ENCODE results near the gene PROZ. TPM values are rescaled to one million over a fixed set of nuclear protein-coding genes. Genes with fewer than 3 reads are reported as not detected.

Gene PROZ
- polyA plus RNA-seq, 2 of the 4 experiments (the other 2 are of a cell fraction), result not detected

DNA sequence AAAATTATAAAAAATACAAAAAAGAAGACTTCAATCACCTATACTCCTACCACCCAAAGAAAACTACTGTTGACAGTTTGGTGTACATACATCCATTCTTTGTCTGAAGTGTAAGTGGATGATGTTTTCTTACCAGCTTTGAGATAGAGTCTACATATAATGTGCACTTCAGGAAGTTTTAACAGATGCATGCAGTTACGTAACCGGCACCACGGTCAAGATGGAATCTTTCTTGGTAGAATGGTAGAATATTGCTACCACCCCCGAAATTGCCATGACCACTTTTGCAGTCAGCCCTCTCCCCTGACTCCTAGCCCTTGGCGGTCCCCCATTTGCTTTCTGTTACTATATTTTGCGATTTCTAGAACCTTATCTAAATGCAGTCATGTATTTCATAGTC lies 52.4 kb downstream of the PROZ start:
- FAIRE-seq, result no peak
- peak overlapping the region; percentile 99; the same call in 2 of the 3 replicates for H3K4me3 ChIP-seq
- H3K4me1 ChIP-seq, result peaks cover 35% of the 10 kb centered on the region
- no peak overlapping the region; a peak in 1 of 6 replicates for H3K27ac ChIP-seq
- no peaks in the 10 kb centered on the region for H3K9me3 ChIP-seq
- ChIA-PET CTCF (no interaction called here), POLR2A (no interaction called here)
- no peak for TF ChIP-seq TP53 (CRISPR knock-in tag; IDR thresholded peaks at IDR 0.05)
- no peak for TF ChIP-seq SMC3 (IDR thresholded peaks at IDR 0.05)
- TF ChIP-seq ZC3H11A (IDR thresholded peaks at IDR 0.05), result no peak
- TF ChIP-seq HEYL (CRISPR knock-in tag; IDR thresholded peaks at IDR 0.05), result no peak
- no peak for TF ChIP-seq CHD4 (IDR thresholded peaks at IDR 0.05; ENCODE audit: borderline replicate concordance)
- no peak for TF ChIP-seq CBX8 (IDR thresholded peaks at IDR 0.05)
- TF ChIP-seq, protein P1, sequence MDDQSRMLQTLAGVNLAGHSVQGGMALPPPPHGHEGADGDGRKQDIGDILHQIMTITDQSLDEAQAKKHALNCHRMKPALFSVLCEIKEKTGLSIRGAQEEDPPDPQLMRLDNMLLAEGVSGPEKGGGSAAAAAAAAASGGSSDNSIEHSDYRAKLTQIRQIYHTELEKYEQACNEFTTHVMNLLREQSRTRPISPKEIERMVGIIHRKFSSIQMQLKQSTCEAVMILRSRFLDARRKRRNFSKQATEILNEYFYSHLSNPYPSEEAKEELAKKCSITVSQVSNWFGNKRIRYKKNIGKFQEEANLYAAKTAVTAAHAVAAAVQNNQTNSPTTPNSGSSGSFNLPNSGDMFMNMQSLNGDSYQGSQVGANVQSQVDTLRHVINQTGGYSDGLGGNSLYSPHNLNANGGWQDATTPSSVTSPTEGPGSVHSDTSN (IDR thresholded peaks at IDR 0.05), result no peak
- WGBS (ENCODE audit: missing lambda C conversion rate), result 83% methylated on average over 6 of the region's 6 CpGs
- no peak for ATAC-seq
- no peak for DNase-seq (ENCODE audit: low read depth in 1 of 2, low spot score in 1 of 2)
- H3K4me2 ChIP-seq, result peak overlapping the region; percentile 97

DNA sequence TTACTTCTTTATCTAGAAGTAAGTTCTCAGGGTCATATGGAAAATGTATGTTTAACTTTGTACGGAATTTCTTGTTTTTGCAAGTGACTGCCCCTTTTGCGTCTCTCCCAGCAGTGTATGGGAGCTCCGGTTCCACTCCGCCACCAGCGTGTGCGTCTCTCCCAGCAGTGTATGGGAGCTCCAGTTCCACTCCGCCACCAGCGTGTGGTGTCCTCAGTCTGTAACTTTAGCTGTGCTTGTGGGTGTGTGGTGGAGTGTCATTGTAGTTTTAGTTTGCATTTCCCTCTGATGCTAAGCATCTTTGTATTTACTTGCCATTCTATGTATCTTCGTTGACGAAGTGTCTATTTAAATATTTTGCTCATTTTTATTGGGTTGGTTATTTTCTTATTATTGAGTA lies 53.3 kb downstream of the PROZ start:
- DNase-seq (ENCODE audit: low read depth in 1 of 2, low spot score in 1 of 2), result peak in 1 of 2 experiments; percentile 57
- Histone ChIP-seq H3K4me1 (peaks cover 35% of the 10 kb centered on the region), H3K4me2 (no peak overlapping the region; the same call in 2 of the 3 replicates), H3K9me3 (no peaks in the 10 kb centered on the region), H3K4me3 (no peak overlapping the region), H3K27ac (no peak overlapping the region)
- WGBS (ENCODE audit: missing lambda C conversion rate), result 87% methylated on average over 10 of the region's 10 CpGs
- POLR2A ChIA-PET, result no interaction called here
- ATAC-seq, result no peak
- CTCF ChIA-PET, result no interaction called here
- FAIRE-seq, result no peak
- TF ChIP-seq, protein P2, sequence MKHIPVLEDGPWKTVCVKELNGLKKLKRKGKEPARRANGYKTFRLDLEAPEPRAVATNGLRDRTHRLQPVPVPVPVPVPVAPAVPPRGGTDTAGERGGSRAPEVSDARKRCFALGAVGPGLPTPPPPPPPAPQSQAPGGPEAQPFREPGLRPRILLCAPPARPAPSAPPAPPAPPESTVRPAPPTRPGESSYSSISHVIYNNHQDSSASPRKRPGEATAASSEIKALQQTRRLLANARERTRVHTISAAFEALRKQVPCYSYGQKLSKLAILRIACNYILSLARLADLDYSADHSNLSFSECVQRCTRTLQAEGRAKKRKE (CRISPR knock-in tag; IDR thresholded peaks at IDR 0.05; ENCODE audit: low read depth), result no peak
- TF ChIP-seq FOSL2 (IDR thresholded peaks at IDR 0.05), result no peak
- TF ChIP-seq FOSL2 (CRISPR knock-in tag; IDR thresholded peaks at IDR 0.05), result no peak
- TF ChIP-seq MAFK (IDR thresholded peaks at IDR 0.05; ENCODE audit: partially characterized antibody), result no peak
- TF ChIP-seq RAD21 (conservative IDR thresholded peaks at IDR 0.05 in 1 of 2, IDR thresholded peaks at IDR 0.05 in 1 of 2), result peak in 1 of 2 experiments; percentile 13; a peak in 1 of 5 replicates
- TF ChIP-seq BHLHE40 (IDR thresholded peaks at IDR 0.05; ENCODE audit: low read depth, low read length), result no peak
- no peak for TF ChIP-seq RCOR1 (IDR thresholded peaks at IDR 0.05; ENCODE audit: low read depth, low read length)
- no peak for TF ChIP-seq JUN (IDR thresholded peaks at IDR 0.05)

DNA sequence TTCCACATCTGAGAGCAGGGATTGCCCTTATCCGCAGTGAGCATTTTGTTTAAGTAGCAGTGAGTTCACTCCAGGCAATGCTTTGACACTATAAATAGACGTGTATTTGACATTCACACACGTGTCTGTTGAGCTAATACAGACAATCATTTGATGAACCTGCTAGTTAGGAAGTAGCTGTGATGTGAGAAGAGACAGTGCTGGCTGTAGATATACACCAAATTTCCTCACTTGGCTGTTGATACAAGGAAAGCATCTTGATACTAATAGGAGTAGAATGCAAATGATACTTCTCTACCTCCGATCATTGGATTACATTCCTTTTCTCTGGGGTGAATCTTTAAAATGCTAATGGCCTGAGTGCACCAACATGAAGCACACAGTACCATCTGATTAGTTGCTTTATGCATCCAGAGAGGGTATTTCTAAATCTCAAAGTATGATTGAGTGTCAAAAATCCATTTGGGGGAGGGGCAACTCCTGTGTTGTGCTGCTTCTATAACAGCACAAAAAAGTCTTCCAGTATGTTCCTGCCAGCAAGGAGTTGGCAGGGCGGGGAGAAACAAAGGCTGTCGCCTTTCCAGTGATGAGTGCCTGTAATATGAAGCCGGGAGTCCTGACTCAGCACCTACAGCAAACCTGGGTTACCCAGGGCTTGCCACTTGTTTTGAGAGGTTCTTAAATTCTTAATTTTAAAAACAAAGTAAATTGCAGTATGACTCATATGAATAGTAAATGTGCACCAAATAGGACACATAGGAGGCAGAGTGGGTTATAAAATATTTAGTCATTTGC lies 58.0 kb downstream of the PROZ start:
- Histone ChIP-seq H3K9me3 (no peaks in the 10 kb centered on the region), H3K4me3 (no peak overlapping the region), H3K27ac (peak overlapping the region; percentile 5 to 33; a peak in 4 of 6 replicates), H3K4me2 (peak overlapping the region; percentile 55), H3K4me1 (peaks cover 37% of the 10 kb centered on the region)
- CTCF ChIA-PET, result interaction anchor here (1.2 kb wide), 1 partner anchor 9 kb away, joined by 3 read pairs; no protein-coding TSS in a partner anchor
- ATAC-seq (peak; percentile 48 to 66; a peak in 4 of 6 replicates), DNase-seq (ENCODE audit: low read depth in 1 of 2, low spot score in 1 of 2) (peak in 1 of 2 experiments; percentile 35), FAIRE-seq (no peak)
- TF ChIP-seq BHLHE40 (IDR thresholded peaks at IDR 0.05; ENCODE audit: low read depth, low read length) (no peak), MYC (IDR thresholded peaks at IDR 0.05; ENCODE audit: borderline replicate concordance, low read length) (no peak), HDAC2 (IDR thresholded peaks at IDR 0.05) (no peak), FOSB (CRISPR knock-in tag; IDR thresholded peaks at IDR 0.05) (no peak), JUNB (IDR thresholded peaks at IDR 0.05) (no peak), TFCP2L1 (CRISPR knock-in tag; IDR thresholded peaks at IDR 0.05) (no peak), ZSCAN20 (CRISPR knock-in tag; IDR thresholded peaks at IDR 0.05) (no peak), MAFK (IDR thresholded peaks at IDR 0.05; ENCODE audit: partially characterized antibody) (peak; percentile 82), HEYL (CRISPR knock-in tag; IDR thresholded peaks at IDR 0.05) (no peak), TP53 (CRISPR knock-in tag; IDR thresholded peaks at IDR 0.05) (no peak), FOSL2 (IDR thresholded peaks at IDR 0.05) (no peak), FOSL2 (CRISPR knock-in tag; IDR thresholded peaks at IDR 0.05) (peak; percentile 11; the same call in 1 of the 2 replicates), CHD4 (IDR thresholded peaks at IDR 0.05; ENCODE audit: borderline replicate concordance) (no peak)
- TF ChIP-seq, protein P3, sequence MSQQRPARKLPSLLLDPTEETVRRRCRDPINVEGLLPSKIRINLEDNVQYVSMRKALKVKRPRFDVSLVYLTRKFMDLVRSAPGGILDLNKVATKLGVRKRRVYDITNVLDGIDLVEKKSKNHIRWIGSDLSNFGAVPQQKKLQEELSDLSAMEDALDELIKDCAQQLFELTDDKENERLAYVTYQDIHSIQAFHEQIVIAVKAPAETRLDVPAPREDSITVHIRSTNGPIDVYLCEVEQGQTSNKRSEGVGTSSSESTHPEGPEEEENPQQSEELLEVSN (IDR thresholded peaks at IDR 0.05; ENCODE audit: borderline replicate concordance, low read depth), result no peak
- POLR2A ChIA-PET, result no interaction called here
- WGBS (ENCODE audit: missing lambda C conversion rate), result 27% methylated on average over 7 of the region's 7 CpGs
